ENCODE data around the gene IL18R1.

The IL18R1 gene

DNA sequence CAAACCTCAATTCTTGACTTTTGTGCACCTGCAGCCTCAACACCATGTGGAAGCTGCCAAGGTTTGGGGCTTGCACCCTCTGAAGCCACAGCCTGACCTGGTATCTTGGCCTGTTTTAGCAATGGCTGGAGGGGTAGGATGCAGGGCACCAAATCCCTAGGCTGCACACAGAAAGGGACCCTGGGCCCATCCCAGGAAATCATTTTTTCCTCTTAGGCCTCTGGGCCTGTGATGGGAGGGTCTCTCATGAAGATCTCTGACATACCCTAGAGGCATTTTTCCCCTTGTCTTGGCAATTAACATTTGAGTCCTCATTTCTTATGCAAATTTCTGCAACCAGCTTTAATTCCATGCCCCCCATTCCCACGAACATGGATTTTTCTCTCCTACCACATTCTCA, 10.2 kb downstream of the IL18R1 start:
- no peak for ATAC-seq (ENCODE audit: low read depth)

GRCh38 chr2:102366406-102367112, 11.0 kb downstream of the IL18R1 start:
- Histone ChIP-seq H3K4me1 (ENCODE audit: insufficient read depth, poor library complexity, severe bottlenecking) (no peaks in the 10 kb centered on the region), H3K4me3 (ENCODE audit: severe bottlenecking) (no peak overlapping the region), H3K9me3 (ENCODE audit: severe bottlenecking) (no peaks in the 10 kb centered on the region), H3K36me3 (ENCODE audit: low read depth) (no peaks in the 10 kb centered on the region), H3K27me3 (ENCODE audit: insufficient read depth, poor library complexity, severe bottlenecking) (no peaks in the 10 kb centered on the region), H3K27ac (ENCODE audit: poor library complexity, severe bottlenecking) (no peak overlapping the region)
- TF ChIP-seq, protein P1, sequence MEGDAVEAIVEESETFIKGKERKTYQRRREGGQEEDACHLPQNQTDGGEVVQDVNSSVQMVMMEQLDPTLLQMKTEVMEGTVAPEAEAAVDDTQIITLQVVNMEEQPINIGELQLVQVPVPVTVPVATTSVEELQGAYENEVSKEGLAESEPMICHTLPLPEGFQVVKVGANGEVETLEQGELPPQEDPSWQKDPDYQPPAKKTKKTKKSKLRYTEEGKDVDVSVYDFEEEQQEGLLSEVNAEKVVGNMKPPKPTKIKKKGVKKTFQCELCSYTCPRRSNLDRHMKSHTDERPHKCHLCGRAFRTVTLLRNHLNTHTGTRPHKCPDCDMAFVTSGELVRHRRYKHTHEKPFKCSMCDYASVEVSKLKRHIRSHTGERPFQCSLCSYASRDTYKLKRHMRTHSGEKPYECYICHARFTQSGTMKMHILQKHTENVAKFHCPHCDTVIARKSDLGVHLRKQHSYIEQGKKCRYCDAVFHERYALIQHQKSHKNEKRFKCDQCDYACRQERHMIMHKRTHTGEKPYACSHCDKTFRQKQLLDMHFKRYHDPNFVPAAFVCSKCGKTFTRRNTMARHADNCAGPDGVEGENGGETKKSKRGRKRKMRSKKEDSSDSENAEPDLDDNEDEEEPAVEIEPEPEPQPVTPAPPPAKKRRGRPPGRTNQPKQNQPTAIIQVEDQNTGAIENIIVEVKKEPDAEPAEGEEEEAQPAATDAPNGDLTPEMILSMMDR (IDR thresholded peaks at IDR 0.05; ENCODE audit: poor library complexity, severe bottlenecking), result no peak
- ATAC-seq (ENCODE audit: low read depth) (no peak), DNase-seq (ENCODE audit: low spot score) (no peak)

More for the DNA sequence above, 10.2 kb downstream of the IL18R1 start:
- TF ChIP-seq, protein P1 (IDR thresholded peaks at IDR 0.05; ENCODE audit: poor library complexity, severe bottlenecking), result no peak
- DNase-seq (ENCODE audit: low spot score), result no peak
- H3K27ac ChIP-seq (ENCODE audit: poor library complexity, severe bottlenecking), result no peak overlapping the region
- H3K9me3 ChIP-seq (ENCODE audit: severe bottlenecking), result no peaks in the 10 kb centered on the region
- no peak overlapping the region for H3K4me3 ChIP-seq (ENCODE audit: severe bottlenecking)
- no peaks in the 10 kb centered on the region for H3K27me3 ChIP-seq (ENCODE audit: insufficient read depth, poor library complexity, severe bottlenecking)
- H3K4me1 ChIP-seq (ENCODE audit: insufficient read depth, poor library complexity, severe bottlenecking), result no peaks in the 10 kb centered on the region
- H3K36me3 ChIP-seq (ENCODE audit: low read depth), result no peaks in the 10 kb centered on the region

DNA sequence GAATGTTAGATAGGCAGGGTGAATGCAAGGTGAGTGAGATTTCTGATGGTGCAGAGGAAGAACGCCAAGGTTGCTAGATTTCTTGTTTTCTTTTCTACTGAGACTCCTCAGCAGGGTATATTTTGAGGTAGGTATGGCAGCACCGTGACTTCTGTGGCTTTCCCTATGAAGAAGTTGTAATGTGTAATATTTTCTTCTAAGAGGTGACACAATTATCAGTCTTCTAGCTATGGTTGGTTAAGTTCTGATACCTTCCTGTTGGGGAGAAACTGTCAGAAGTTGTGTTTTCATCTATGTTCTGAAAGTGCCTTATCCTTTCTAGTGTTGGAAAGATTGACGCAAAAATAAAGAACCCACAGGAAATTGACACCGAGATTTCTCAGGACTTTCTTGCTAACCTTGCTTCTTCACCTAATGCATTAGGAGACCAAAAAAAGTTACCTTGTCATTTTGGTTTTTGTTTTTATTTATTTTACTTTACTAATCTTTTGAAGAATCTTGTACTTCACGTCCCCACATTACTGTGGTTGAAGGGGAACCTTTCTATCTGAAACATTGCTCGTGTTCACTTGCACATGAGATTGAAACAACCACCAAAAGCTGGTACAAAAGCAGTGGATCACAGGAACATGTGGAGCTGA, 11.9 kb downstream of the IL18R1 start:
- H3K4me3 ChIP-seq (ENCODE audit: severe bottlenecking), result no peak overlapping the region
- no peak overlapping the region for H3K27ac ChIP-seq (ENCODE audit: poor library complexity, severe bottlenecking)
- no peaks in the 10 kb centered on the region for H3K36me3 ChIP-seq (ENCODE audit: low read depth)
- no peak for DNase-seq (ENCODE audit: low spot score)
- TF ChIP-seq, protein P1 (IDR thresholded peaks at IDR 0.05; ENCODE audit: poor library complexity, severe bottlenecking), result no peak
- no peak for ATAC-seq (ENCODE audit: low read depth)
- H3K9me3 ChIP-seq (ENCODE audit: severe bottlenecking), result no peaks in the 10 kb centered on the region
- no peaks in the 10 kb centered on the region for H3K27me3 ChIP-seq (ENCODE audit: insufficient read depth, poor library complexity, severe bottlenecking)
- H3K4me1 ChIP-seq (ENCODE audit: insufficient read depth, poor library complexity, severe bottlenecking), result no peaks in the 10 kb centered on the region

- DNase-seq (ENCODE audit: low spot score) (no peak), ATAC-seq (ENCODE audit: low read depth) (no peak)
- H3K9me3 ChIP-seq (ENCODE audit: severe bottlenecking), result no peaks in the 10 kb centered on the region
- no peaks in the 10 kb centered on the region for H3K27me3 ChIP-seq (ENCODE audit: insufficient read depth, poor library complexity, severe bottlenecking)
- no peak overlapping the region for H3K4me3 ChIP-seq (ENCODE audit: severe bottlenecking)
- TF ChIP-seq, protein P1 (IDR thresholded peaks at IDR 0.05; ENCODE audit: poor library complexity, severe bottlenecking), result no peak
- no peaks in the 10 kb centered on the region for H3K4me1 ChIP-seq (ENCODE audit: insufficient read depth, poor library complexity, severe bottlenecking)
- no peak overlapping the region for H3K27ac ChIP-seq (ENCODE audit: poor library complexity, severe bottlenecking)
- H3K36me3 ChIP-seq (ENCODE audit: low read depth), result no peaks in the 10 kb centered on the region
Observed at GRCh38 chr2:102368461-102369109, 13.0 kb downstream of the IL18R1 start.
